Peyer's patch (tissue), 4 donors: Measurements from ENCODE around the gene KCNG1.

ENCODE experiments used
- POLR2A ChIP-seq, 2 donors: fragments of 450-650 bp; IDR thresholded peaks; one replicate each; pipeline ENCODE4 v1.5.1; 2017; ENCODE audit warnings: antibody characterized with exemption in 2 of 2, mild to moderate bottlenecking in 2 of 2, moderate library complexity in 2 of 2
- TF ChIP-seq, protein P1 (sequence below), 6 experiments: fragments of 450-650 bp in 4 of 6; fragments of 200-600 bp in 2 of 6; sonication (generic) in 1 of 6; IDR thresholded peaks; one replicate each; pipeline ENCODE4 v1.5.1; 2017 to 2019; ENCODE audit warnings: antibody characterized with exemption in 6 of 6, mild to moderate bottlenecking in 3 of 6, moderate library complexity in 1 of 6

- no peak for TF ChIP-seq POLR2A (IDR thresholded peaks at IDR 0.05)
- TF ChIP-seq, protein P1, sequence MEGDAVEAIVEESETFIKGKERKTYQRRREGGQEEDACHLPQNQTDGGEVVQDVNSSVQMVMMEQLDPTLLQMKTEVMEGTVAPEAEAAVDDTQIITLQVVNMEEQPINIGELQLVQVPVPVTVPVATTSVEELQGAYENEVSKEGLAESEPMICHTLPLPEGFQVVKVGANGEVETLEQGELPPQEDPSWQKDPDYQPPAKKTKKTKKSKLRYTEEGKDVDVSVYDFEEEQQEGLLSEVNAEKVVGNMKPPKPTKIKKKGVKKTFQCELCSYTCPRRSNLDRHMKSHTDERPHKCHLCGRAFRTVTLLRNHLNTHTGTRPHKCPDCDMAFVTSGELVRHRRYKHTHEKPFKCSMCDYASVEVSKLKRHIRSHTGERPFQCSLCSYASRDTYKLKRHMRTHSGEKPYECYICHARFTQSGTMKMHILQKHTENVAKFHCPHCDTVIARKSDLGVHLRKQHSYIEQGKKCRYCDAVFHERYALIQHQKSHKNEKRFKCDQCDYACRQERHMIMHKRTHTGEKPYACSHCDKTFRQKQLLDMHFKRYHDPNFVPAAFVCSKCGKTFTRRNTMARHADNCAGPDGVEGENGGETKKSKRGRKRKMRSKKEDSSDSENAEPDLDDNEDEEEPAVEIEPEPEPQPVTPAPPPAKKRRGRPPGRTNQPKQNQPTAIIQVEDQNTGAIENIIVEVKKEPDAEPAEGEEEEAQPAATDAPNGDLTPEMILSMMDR (IDR thresholded peaks at IDR 0.05): no peak
These were observed 18.6 kb downstream of the KCNG1 start for GRCh38 chr20:51004305-51004727.
